Measurements from ENCODE around the gene IL10.
"Not testable (repeated sequence)": the region's sequence is repeated elsewhere in the genome, so short reads cannot be mapped to it uniquely, and the experiment has no call there.

Gene IL10

GRCh38 chr1:206762741-206763364 is 9.4 kb downstream of the IL10 start:
- not testable (repeated sequence) for DNase-seq

DNA sequence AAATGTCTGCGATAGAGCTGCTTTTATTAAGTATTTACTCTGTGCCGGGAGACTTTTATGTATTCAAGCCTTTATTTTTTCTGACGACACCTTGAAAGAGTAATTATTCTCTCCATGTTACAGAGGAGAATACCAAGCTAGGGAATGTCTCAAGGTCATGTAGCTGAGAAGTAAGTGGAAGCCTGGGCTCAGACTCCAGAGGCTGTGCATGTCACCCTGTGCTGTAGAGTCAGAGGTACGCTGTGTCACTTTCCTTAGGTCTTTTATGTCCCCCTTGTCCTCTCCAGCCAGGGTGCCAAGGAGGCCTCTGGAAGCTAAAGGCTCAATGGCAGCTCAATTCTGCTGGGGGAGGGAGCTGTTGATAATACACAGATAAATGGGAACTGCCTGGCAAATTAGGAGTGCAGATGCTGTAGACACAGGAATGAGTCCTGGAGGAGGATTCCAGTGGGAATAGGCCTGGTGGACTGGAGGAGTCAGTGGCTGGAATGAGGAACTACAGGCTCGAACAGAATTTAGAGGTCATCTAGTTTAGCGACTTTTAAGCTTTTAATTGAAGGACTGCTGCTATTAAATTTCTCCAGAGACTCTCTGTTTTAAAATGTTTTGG is 11.0 kb downstream of the IL10 start:
- no peak for DNase-seq

- DNase-seq = no peak
These were observed 11.7 kb downstream of the IL10 start for GRCh38 chr1:206760590-206760989.

GRCh38 chr1:206757524-206758266 is 14.6 kb downstream of the IL10 start:
- DNase-seq = no peak

DNA sequence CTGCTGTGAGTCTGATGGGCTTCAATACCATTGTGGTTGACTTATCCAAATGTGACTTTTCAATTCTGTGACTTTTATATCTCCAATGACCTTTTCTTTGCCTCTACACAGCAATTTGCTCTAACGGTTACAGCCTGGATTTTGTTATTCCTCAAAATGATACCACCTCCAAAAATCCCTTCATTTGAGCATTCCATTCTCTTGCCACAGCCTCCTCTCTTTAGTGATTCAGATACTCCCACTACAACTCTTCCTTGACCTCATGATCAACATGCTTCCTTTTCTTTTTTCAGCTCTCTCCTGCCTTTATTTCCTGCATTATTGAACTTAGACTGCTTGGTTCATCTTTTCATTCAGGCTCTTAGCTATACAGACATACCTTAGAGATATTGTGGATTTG is 18.3 kb downstream of the IL10 start:
- no peak for DNase-seq

- no peak for DNase-seq
These were observed 19.2 kb downstream of the IL10 start for GRCh38 chr1:206753141-206753540.

DNA sequence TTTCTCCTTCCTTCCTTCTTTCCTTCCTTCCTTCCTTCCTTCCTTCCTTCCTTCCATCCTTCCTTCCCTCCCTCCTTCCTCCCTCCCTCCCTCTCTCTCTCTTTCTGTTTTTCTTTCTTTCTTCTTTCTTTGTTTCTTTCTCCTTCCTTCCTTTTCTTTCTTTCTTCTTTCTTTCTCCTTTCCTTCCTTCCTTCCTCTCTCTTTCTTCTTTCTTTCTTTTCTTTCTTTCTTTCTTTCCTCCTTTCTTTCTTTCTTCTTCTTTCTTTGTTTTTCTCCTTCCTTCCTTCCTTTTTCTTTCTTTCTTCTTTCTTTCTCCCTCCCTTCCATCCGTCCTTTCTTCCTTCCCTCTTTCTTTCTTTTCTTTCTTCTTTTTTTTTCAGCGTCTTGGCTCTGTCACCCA is 19.8 kb downstream of the IL10 start:
- no peak for DNase-seq

DNA sequence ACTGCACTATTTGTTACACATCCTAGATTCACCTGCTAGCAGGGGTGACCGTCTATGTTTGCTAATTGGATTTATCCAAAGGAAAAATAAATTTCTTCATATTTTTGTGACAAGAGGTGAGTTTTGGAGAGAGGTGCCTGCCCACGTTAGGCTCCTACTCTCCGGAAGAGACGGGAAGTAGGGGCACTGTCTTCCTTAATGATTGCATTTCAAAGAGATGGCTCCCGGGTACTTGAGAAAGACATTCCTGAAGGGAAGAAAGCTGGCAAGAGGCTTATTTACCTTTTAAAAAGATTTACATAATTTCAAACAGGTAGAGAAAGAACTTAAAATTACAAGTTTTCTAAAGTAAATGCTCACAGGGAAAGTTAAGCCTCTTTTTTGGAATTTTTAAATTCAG is 20.4 kb downstream of the IL10 start:
- DNase-seq = no peak

DNA sequence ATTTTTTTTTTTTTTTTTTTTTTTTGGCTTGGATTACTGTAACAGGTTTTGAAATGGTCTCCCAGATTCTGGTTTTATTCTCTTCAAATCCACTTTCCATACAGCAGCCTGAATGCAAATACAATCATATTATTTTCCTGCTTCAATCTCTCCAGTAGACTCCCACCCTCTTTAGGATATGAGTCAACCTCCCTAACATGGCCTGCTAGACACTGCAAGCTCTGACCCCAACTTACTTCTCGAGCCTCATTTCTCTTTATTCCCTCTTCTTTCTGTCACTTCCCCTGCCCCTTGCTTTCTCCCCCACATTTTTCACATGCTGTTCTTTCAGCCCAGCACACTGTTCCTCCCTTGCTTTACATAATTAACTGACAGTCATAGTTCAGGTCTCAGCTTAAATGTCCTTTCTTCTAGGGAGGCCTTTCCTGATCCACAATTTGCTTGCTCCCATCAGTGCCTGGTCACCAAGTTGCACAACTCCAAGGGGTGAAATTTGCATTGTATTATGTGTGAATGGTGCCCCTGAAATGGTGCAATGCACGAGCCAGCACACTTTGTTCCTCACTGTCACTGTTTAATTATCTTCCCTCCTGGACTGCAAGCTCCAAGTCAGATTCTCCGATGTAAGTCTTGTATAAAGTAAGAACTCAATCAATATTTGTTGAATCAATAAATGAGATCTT is 23.8 kb downstream of the IL10 start:
- no peak for DNase-seq

- no peak for DNase-seq
These were observed 27.0 kb downstream of the IL10 start for GRCh38 chr1:206745301-206745700.

DNA sequence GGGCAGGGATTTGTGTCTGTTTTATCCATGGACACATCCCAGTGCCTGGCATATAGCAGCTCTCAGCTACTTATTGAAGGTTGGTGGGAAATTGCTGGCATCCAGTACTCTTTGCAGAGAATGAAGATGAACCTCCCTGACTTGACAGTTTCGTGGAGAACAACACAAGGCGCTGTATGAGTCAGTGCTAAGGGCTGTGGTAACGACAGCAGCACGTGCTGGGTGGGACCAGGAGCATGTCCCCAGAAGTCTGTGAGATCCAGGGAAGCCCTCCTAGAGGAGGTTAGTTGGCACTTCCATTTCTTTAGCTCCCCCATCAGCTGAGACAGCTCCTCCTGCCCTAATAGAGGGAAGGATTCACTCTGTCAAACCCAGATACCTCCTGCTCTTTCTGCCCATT is 27.6 kb downstream of the IL10 start:
- no peak for DNase-seq

DNA sequence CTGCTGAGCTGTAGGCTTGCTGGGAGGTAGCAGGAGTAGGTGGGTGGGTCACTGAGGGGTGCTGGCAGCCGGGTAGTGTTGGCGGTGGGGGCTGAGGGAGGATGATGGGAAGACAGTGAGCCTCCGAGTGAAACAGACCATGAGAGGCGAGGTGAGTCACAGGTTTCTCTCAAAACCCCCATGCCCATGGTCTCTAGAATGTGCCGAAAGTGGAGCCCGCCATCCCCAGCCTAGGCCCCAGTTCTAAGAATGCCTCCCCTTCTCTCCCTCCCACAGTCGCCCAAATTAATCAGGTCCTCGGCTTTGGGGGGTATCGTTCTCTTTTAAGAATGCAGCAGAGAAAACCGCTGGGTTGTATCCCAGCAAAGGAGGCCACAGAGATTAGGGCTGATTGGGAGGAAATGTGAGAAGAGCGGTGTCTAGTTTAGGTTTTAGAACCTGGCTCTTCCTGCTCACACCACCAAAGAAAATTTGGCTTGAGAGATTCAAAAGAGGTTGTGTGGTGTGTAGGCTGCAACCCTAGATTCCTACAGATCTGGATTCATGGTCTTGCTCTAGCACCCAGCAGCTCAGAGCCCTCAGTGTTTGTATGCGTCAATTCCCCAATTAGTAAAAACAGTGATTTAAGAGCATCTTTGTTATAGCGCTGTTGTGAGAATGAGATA is 29.4 kb downstream of the IL10 start:
- DNase-seq = no peak

DNA sequence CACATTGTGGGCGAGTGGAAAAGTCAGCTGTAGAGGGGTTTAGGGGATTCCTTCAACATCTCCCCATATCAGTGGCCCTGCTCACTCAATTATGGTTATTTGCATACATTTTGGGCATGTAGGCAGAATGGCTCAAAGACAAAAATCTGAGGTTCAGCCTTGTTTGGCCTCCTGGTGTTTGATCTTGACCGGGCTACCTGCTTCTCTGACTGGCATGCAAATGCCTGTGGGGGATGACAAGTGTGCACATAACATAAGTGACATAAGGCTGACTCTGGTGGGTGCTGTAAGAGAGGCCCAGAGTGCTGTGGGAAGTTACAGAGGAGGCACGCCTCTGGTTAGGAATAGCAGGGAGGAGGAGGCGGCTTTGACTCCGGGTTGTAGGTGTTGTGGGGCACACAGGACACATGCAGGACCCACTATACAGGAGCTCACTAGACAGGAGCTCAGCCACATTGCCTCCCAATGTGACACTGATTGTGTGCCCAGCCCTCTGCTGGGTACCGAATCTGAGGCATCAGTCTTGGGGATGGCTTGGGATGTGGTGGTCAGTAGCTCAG is 31.1 kb downstream of the IL10 start:
- DNase-seq = no peak

- DNase-seq = no peak
These were observed 32.8 kb downstream of the IL10 start for GRCh38 chr1:206739411-206740076.

- DNase-seq = no peak
These were observed 33.6 kb downstream of the IL10 start for GRCh38 chr1:206738370-206739366.

DNA sequence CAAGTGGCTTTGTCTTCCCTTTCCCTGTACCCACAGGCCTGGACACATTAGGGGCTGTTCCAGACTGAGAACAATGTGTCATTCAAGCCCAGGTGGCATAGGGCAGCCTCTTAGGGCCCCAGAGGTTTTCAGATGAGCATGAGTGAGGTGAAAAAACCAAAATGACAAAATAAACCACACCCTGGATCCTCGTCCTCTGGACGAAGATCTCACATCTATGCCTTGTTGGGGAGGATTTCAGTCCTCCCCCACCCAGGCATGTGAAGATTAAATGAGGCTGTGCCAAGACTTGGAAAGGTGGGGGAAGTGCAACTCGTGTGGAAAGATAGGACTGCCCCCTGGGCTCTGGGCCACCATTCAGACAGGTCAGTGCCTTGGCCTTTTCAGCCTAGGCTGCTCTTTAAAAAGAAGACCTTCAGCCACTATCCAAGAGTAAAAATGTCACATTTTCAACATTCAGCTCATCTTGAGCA is 34.5 kb downstream of the IL10 start:
- no peak for DNase-seq

GRCh38 chr1:206736878-206737728 is 35.2 kb downstream of the IL10 start:
- no peak for DNase-seq

GRCh38 chr1:206735553-206736031 is 36.7 kb downstream of the IL10 start:
- no peak for DNase-seq

GRCh38 chr1:206734499-206735142 is 37.7 kb downstream of the IL10 start:
- DNase-seq = peak; percentile 82
